Sigmoid colon (tissue), 7 donors: Measurements from ENCODE around the gene C22orf39. TPM values are rescaled to one million over a fixed set of nuclear protein-coding genes. Genes with fewer than 3 reads are reported as not detected.

Source experiments
- DNase-seq: peaks from one replicate; pipeline ENCODE4 v3.0.0-alpha.2; 2019
- H3K27ac ChIP-seq, 4 donors: fragments of 200-600 bp; sonication (generic); one replicate each; pipeline ENCODE4 v1.5.1; 2016 to 2019; ENCODE audit warnings: mild to moderate bottlenecking in 1 of 4
- H3K27me3 ChIP-seq, 3 donors: fragments of 200-600 bp; sonication (generic); one replicate each; pipeline ENCODE4 v1.5.1; 2019; ENCODE audit warnings: mild to moderate bottlenecking in 1 of 3
- H3K36me3 ChIP-seq, 4 donors: fragments of 200-600 bp; sonication (generic); one replicate each; pipeline ENCODE4 v1.5.1; 2016 to 2019
- H3K4me1 ChIP-seq, 4 donors: fragments of 200-600 bp; sonication (generic); one replicate each; pipeline ENCODE4 v1.5.1; 2017 to 2019
- H3K4me3 ChIP-seq, 4 donors: fragments of 200-600 bp; sonication (generic); one replicate each; pipeline ENCODE4 v1.5.1; 2017 to 2019; ENCODE audit warnings: mild to moderate bottlenecking in 2 of 4, moderate library complexity in 1 of 4
- H3K9me3 ChIP-seq, 4 donors: fragments of 200-600 bp in 3 of 4; sonication (generic) in 3 of 4; one replicate each; pipeline versions ENCODE4 v1.5.1 to v1.6.1; 2013 to 2019
- EP300 ChIP-seq, 4 donors: sonication (generic); formaldehyde crosslinking; IDR thresholded peaks; one replicate each; pipeline ENCODE4 v1.6.1; 2017; ENCODE audit warnings: antibody characterized with exemption in 4 of 4
- POLR2A ChIP-seq, 2 donors: fragments of 450-650 bp; IDR thresholded peaks; one replicate each; pipeline ENCODE4 v1.6.1; 2016; ENCODE audit warnings: antibody characterized with exemption in 2 of 2, mild to moderate bottlenecking in 2 of 2, moderate library complexity in 2 of 2
- POLR2AphosphoS5 ChIP-seq, 4 donors: sonication (generic); formaldehyde crosslinking; IDR thresholded peaks; one replicate each; pipeline ENCODE4 v1.6.1; 2017; ENCODE audit warnings: antibody characterized with exemption in 4 of 4
- WGBS, 2 donors: extraction: QIAGEN DNeasy Blood & Tissue Kit; methylation state at CpG; one replicate each; pipeline ENCODE4 v1.1.7; 2013; 5-methylcytosine and 5-hydroxymethylcytosine counted together
- intact Hi-C: fragments of 100-400 bp; cut with DNase I; formaldehyde crosslinking; loops from one replicate; pipeline ENCODE4 v1.15.1; 2023
- polyA plus RNA-seq, 3 donors: library from polyadenylated mRNA; stranded (reverse); fragments of 200-250 nt; gene quantifications; one replicate each; pipeline ENCODE4 v1.2.3, GENCODE V29; 2013
- total RNA-seq, 4 donors: library from RNA; depleted of rRNA; stranded (reverse); fragments of >200 nt; gene quantifications; one replicate each; pipeline ENCODE4 v1.1.0, GENCODE V29; 2016
- TF ChIP-seq, protein P1 (sequence below), 4 experiments: fragments of 450-650 bp in 3 of 4; fragments of 200-600 bp in 1 of 4; IDR thresholded peaks; one replicate each; pipeline ENCODE4 v1.5.1; 2016 to 2019; ENCODE audit warnings: antibody characterized with exemption in 4 of 4, mild to moderate bottlenecking in 3 of 4, moderate library complexity in 2 of 4
- donor health status: healthy with polysubstance abuse.
- donor health status: Bipolar disorder and iron deficiency.
- donor health status: healthy.

The C22orf39 gene
- total and polyA plus RNA-seq, 7 donors: 25.2 to 135 (median 88.1) TPM

DNA sequence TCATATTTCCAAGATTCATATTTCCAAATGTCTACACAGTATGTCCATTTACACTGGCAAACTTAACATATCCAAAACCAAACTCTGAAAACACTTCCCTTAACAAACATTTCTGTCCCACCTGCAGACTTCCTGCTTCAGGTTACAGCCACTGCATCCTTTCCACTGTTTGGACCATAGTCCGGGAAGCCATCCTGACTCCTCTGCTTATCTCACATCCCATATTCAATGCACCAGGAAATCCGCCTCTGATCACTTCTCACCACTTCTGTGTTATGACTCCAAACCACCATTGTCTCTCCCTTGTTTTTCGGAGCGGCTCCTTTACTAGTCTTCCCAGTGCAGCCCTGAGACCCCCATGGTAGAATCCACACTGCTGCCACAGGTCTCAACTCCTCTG, 46.0 kb downstream of the C22orf39 start:
- TF ChIP-seq POLR2AphosphoS5 (IDR thresholded peaks at IDR 0.05) (no peak), EP300 (IDR thresholded peaks at IDR 0.05) (no peak), POLR2A (IDR thresholded peaks at IDR 0.05) (no peak)
- TF ChIP-seq, protein P1, sequence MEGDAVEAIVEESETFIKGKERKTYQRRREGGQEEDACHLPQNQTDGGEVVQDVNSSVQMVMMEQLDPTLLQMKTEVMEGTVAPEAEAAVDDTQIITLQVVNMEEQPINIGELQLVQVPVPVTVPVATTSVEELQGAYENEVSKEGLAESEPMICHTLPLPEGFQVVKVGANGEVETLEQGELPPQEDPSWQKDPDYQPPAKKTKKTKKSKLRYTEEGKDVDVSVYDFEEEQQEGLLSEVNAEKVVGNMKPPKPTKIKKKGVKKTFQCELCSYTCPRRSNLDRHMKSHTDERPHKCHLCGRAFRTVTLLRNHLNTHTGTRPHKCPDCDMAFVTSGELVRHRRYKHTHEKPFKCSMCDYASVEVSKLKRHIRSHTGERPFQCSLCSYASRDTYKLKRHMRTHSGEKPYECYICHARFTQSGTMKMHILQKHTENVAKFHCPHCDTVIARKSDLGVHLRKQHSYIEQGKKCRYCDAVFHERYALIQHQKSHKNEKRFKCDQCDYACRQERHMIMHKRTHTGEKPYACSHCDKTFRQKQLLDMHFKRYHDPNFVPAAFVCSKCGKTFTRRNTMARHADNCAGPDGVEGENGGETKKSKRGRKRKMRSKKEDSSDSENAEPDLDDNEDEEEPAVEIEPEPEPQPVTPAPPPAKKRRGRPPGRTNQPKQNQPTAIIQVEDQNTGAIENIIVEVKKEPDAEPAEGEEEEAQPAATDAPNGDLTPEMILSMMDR (IDR thresholded peaks at IDR 0.05): no peak
- H3K27me3 ChIP-seq: no peaks in the 10 kb centered on the region
- no peak overlapping the region for H3K4me3 ChIP-seq
- no peak for DNase-seq
- H3K36me3 ChIP-seq: peaks cover 9 to 79% (median 29%) of the 10 kb centered on the region in 4 donors
- no peak overlapping the region for H3K27ac ChIP-seq
- intact Hi-C loops: no loop called here
- H3K4me1 ChIP-seq: no peaks in the 10 kb centered on the region
- WGBS, 2 donors: 96 to 97% methylated on average over 4 of the region's 4 CpGs
- H3K9me3 ChIP-seq: no peaks in the 10 kb centered on the region

DNA sequence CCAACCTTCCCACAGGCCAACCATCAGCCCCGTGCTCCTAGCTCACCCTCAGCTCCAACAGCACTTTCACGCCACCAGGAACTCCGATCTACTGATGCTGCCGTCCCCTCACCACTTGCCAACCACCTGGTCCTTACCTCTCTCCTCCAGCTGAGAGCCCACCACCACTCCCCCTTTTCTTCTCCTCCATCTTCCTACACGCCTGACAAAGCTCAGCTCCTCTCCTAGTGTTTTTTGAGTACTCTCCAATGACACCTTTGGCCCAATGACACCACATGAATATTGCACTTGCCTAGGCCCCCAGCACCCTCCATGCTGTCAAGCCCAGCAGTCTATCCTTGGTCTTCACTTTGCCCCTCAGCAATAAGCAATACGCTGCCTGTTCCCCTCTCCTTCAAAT, 46.6 kb downstream of the C22orf39 start:
- H3K27me3 ChIP-seq: no peaks in the 10 kb centered on the region
- peaks cover 8 to 79% (median 28%) of the 10 kb centered on the region in 4 donors for H3K36me3 ChIP-seq
- 95 to 97% methylated on average over 6 of the region's 6 CpGs for WGBS, 2 donors
- no peaks in the 10 kb centered on the region for H3K9me3 ChIP-seq
- no peak overlapping the region for H3K4me3 ChIP-seq
- peak; percentile 39 for DNase-seq
- no peaks in the 10 kb centered on the region for H3K4me1 ChIP-seq
- intact Hi-C loops: no loop called here
- H3K27ac ChIP-seq: no peak overlapping the region
- TF ChIP-seq EP300 (IDR thresholded peaks at IDR 0.05) (no peak), POLR2AphosphoS5 (IDR thresholded peaks at IDR 0.05) (no peak)
- TF ChIP-seq, protein P1 (IDR thresholded peaks at IDR 0.05): no peak

DNA sequence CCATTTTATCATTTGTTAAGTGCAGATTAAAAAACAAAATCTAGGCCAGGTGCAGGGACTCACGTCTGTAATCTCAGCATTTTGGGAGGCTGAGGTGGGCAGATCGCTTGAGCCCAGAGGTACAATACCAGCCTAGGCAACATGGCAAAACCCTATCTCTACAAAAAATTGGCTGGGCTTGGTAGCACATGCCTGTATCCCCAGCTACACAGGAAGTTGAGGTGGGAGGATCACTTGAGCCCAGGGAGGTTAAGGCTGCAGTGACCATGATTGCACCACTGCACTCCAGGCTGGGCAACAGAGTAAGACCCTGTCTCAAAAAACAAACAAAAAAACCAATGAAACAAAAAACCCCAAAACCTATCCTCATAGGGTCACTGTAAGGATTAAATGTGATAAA, 48.9 kb downstream of the C22orf39 start:
- Histone ChIP-seq H3K4me3 (no peak overlapping the region), H3K9me3 (no peaks in the 10 kb centered on the region), H3K4me1 (no peaks in the 10 kb centered on the region), H3K27me3 (no peaks in the 10 kb centered on the region), H3K36me3 (peaks cover 15 to 89% (median 36%) of the 10 kb centered on the region in 4 donors), H3K27ac (no peak overlapping the region)
- 90 to 91% methylated on average over 2 of the region's 2 CpGs for WGBS, 2 donors
- DNase-seq: no peak
- intact Hi-C loops: no loop called here
- TF ChIP-seq EP300 (IDR thresholded peaks at IDR 0.05) (no peak), POLR2AphosphoS5 (IDR thresholded peaks at IDR 0.05) (no peak), POLR2A (IDR thresholded peaks at IDR 0.05) (no peak)
- TF ChIP-seq, protein P1 (IDR thresholded peaks at IDR 0.05): no peak

DNA sequence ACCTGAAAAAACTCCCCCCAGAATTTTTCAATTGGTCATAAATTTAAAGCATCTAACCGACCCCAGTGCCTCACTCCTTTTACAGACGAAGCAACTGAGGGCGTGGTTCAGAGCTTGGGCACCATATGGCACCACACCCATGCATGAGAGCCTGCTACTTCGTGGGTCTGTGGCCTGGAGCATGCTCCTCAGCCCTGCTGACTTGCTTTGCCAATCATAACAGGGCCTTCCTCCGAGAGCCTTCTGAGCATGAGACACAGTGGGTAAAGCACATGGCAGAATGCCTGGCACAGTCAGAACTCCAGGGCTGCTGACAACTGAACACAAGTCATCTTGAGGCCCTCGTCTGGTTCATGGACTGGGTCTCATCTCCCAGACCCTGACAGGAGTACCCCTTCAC, 49.3 kb downstream of the C22orf39 start:
- H3K27me3 ChIP-seq: no peaks in the 10 kb centered on the region
- TF ChIP-seq, protein P1 (IDR thresholded peaks at IDR 0.05): no peak
- TF ChIP-seq POLR2A (IDR thresholded peaks at IDR 0.05): no peak
- no peak for TF ChIP-seq EP300 (IDR thresholded peaks at IDR 0.05)
- TF ChIP-seq POLR2AphosphoS5 (IDR thresholded peaks at IDR 0.05): no peak
- intact Hi-C loops: no loop called here
- H3K9me3 ChIP-seq: no peaks in the 10 kb centered on the region
- no peak for DNase-seq
- 54 to 79% methylated on average over 6 of the region's 6 CpGs for WGBS, 2 donors
- H3K27ac ChIP-seq: no peak overlapping the region
- peaks cover 15 to 94% (median 39%) of the 10 kb centered on the region in 4 donors for H3K36me3 ChIP-seq
- no peaks in the 10 kb centered on the region for H3K4me1 ChIP-seq
- H3K4me3 ChIP-seq: no peak overlapping the region

DNA sequence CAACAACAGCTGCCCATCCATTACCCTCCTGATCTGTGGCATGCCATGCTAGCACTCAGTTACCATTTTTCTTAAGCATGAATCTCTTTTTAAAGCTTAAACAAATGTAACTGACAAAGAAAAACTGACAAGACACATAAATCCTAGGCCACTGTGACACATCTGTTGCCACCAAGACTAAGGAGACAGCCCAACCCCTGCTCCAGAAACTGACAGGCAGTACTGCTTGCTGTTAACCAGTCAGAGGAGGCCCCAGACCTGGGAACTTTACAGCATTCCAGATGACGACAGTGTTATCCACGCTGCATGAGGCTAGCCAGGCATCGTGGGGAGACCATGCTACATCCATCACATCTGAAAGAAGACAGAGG, 49.8 kb downstream of the C22orf39 start:
- Histone ChIP-seq H3K4me3 (no peak overlapping the region), H3K27ac (no peak overlapping the region), H3K27me3 (no peaks in the 10 kb centered on the region), H3K36me3 (peaks cover 15 to 97% (median 41%) of the 10 kb centered on the region in 4 donors), H3K9me3 (no peaks in the 10 kb centered on the region), H3K4me1 (no peaks in the 10 kb centered on the region)
- WGBS, 2 donors: 92 to 98% methylated on average over 3 of the region's 3 CpGs
- TF ChIP-seq EP300 (IDR thresholded peaks at IDR 0.05): no peak
- no peak for TF ChIP-seq POLR2AphosphoS5 (IDR thresholded peaks at IDR 0.05)
- TF ChIP-seq, protein P1 (IDR thresholded peaks at IDR 0.05): no peak
- no peak for TF ChIP-seq POLR2A (IDR thresholded peaks at IDR 0.05)
- DNase-seq: no peak
- intact Hi-C loops: no loop called here
